Loucy (cell line): ENCODE results near the gene MPDZ.

Experiments used
- CTCF ChIP-seq: fragments of 200-600 bp; sonication (generic); conservative IDR thresholded peaks from 2 replicates; pipeline ENCODE4 v1.5.1; 2014; ENCODE audit warnings: mild to moderate bottlenecking, antibody characterized with exemption, low read length
- EZH2phosphoT487 ChIP-seq: fragments of 200-600 bp; IDR thresholded peaks from 2 replicates; pipeline ENCODE4 v1.6.1; 2018; ENCODE audit warnings: antibody characterized with exemption, mild to moderate bottlenecking, moderate library complexity, borderline replicate concordance

DNA sequence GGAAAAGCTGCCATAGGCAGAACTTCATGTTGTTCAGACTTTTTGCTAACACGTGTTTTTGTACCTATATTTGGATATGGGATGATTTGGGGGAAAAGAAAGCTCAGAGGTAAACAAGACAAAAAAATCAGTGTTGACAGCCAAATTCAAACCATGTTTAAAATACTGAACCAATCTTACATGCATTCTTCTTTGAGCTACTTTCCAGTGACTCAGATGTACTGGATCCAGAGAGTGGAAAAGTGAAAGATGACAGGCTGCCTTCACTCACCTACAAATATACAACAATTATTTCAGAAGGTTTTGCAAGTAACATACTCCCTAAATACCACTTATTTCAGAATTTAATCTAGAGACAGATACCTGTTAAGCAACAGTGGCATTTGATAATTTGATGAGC is 165.7 kb downstream of the MPDZ start:
- no peak for TF ChIP-seq EZH2phosphoT487
- TF ChIP-seq CTCF, result no peak
